Mesenchymal stem cell (in vitro differentiated cells and primary cell): ENCODE measurements around the gene UTP11.
A peak's percentile ranks its signal among the peaks of the same experiment; 100 is the strongest.

Experiments
- DNase-seq: peaks from one replicate; pipeline ENCODE4 v3.0.0-alpha.2; 2013
- H2AFZ ChIP-seq: one replicate; pipeline ENCODE4 v1.6.1; 2013; ENCODE audit warnings: low read depth, mild to moderate bottlenecking, control low read depth, inconsistent platforms, low read length, moderate library complexity
- H2AK5ac ChIP-seq: 2 replicates; pipeline ENCODE4 v1.6.1; 2013; ENCODE audit warnings: low read length, moderate library complexity, mild to moderate bottlenecking, inconsistent platforms; ENCODE audit not compliant: severe bottlenecking
- H2BK120ac ChIP-seq: one replicate; pipeline ENCODE4 v1.6.1; 2013; ENCODE audit warnings: low read depth, mild to moderate bottlenecking, inconsistent platforms, low read length, moderate library complexity
- H2BK12ac ChIP-seq, 2 experiments: one replicate each; pipeline ENCODE4 v1.6.1; 2013; ENCODE audit warnings: inconsistent platforms in 2 of 2, low read length in 2 of 2, mild to moderate bottlenecking in 2 of 2, moderate library complexity in 2 of 2, control low read depth in 1 of 2
- H2BK15ac ChIP-seq: one replicate; pipeline ENCODE4 v1.6.1; 2013; ENCODE audit warnings: mild to moderate bottlenecking, low read depth, inconsistent platforms; ENCODE audit not compliant: poor library complexity, severe bottlenecking
- H2BK5ac ChIP-seq: 2 replicates; pipeline ENCODE4 v1.6.1; 2013; ENCODE audit warnings: low read depth, mild to moderate bottlenecking, low read length, control low read depth, inconsistent platforms; ENCODE audit not compliant: poor library complexity, severe bottlenecking
- H3K14ac ChIP-seq, 2 experiments: one replicate each; pipeline ENCODE4 v1.6.1; 2013; ENCODE audit warnings: inconsistent platforms in 2 of 2, low read length in 2 of 2, control low read depth in 1 of 2, mild to moderate bottlenecking in 1 of 2, moderate library complexity in 1 of 2
- H3K18ac ChIP-seq, 2 experiments: one replicate each; pipeline ENCODE4 v1.6.1; 2013; ENCODE audit warnings: inconsistent platforms in 2 of 2, low read length in 2 of 2, control low read depth in 1 of 2, low read depth in 1 of 2, mild to moderate bottlenecking in 1 of 2
- H3K23ac ChIP-seq, 2 experiments: one replicate each; pipeline ENCODE4 v1.6.1; 2013; ENCODE audit warnings: inconsistent platforms in 2 of 2, low read length in 2 of 2, mild to moderate bottlenecking in 2 of 2, moderate library complexity in 2 of 2, control low read depth in 1 of 2
- H3K27ac ChIP-seq: 2 replicates; pipeline ENCODE4 v1.5.1; 2013; ENCODE audit warnings: mild to moderate bottlenecking, moderate library complexity, low read length, control low read depth, inconsistent platforms; ENCODE audit not compliant: poor library complexity, severe bottlenecking
- H3K27me3 ChIP-seq, 2 experiments: 2 replicates each; pipeline versions ENCODE4 v1.6.1 to v1.7.0; 2013; ENCODE audit warnings: low read length in 2 of 2, mild to moderate bottlenecking in 2 of 2, moderate library complexity in 2 of 2, control low read depth in 1 of 2, inconsistent platforms in 1 of 2; ENCODE audit not compliant: control insufficient read depth in 1 of 2, insufficient read depth in 1 of 2
- H3K36me3 ChIP-seq, 2 experiments: 2 replicates each; pipeline versions ENCODE4 v1.6.1 to v1.7.0; 2013; ENCODE audit warnings: low read length in 2 of 2, control low read depth in 1 of 2, inconsistent platforms in 1 of 2, low read depth in 1 of 2, mild to moderate bottlenecking in 1 of 2; ENCODE audit not compliant: insufficient read depth in 2 of 2, control insufficient read depth in 1 of 2
- H3K4ac ChIP-seq, 2 experiments: one replicate each; pipeline ENCODE4 v1.6.1; 2013; ENCODE audit warnings: inconsistent platforms in 2 of 2, low read length in 2 of 2, mild to moderate bottlenecking in 2 of 2, moderate library complexity in 2 of 2, control low read depth in 1 of 2, low read depth in 1 of 2
- H3K4me1 ChIP-seq: 2 replicates; pipeline ENCODE4 v1.6.1; 2013; ENCODE audit warnings: low read depth, low read length, control low read depth; ENCODE audit not compliant: control insufficient read depth, insufficient read depth
- H3K4me2 ChIP-seq: 2 replicates; pipeline ENCODE4 v1.6.1; 2013; ENCODE audit warnings: low read length, mild to moderate bottlenecking, inconsistent platforms; ENCODE audit not compliant: poor library complexity, severe bottlenecking
- H3K4me3 ChIP-seq, 2 experiments: 2 replicates each; pipeline versions ENCODE4 v1.5.1 to v1.7.0; 2013; ENCODE audit warnings: low read length in 2 of 2, mild to moderate bottlenecking in 2 of 2, control low read depth in 1 of 2, low read depth in 1 of 2; ENCODE audit not compliant: insufficient read depth in 1 of 2
- H3K79me1 ChIP-seq: replicated peaks from 2 replicates; pipeline ENCODE4 v1.6.1; 2013; ENCODE audit warnings: mild to moderate bottlenecking, control low read depth, low read length, inconsistent platforms; ENCODE audit not compliant: poor library complexity, severe bottlenecking
- H3K9ac ChIP-seq: 2 replicates; pipeline ENCODE4 v1.7.0; 2013; ENCODE audit warnings: mild to moderate bottlenecking, low read length, moderate library complexity
- H3K9me3 ChIP-seq: 2 replicates; pipeline ENCODE4 v1.7.0; 2013; ENCODE audit warnings: mild to moderate bottlenecking, low read length; ENCODE audit not compliant: control insufficient read depth
- H4K8ac ChIP-seq: one replicate; pipeline ENCODE4 v1.6.1; 2013; ENCODE audit warnings: inconsistent platforms, mild to moderate bottlenecking, low read length, moderate library complexity
- H4K91ac ChIP-seq: one replicate; pipeline ENCODE4 v1.6.1; 2013; ENCODE audit warnings: mild to moderate bottlenecking, low read length, inconsistent platforms
- WGBS: methylation state at CpG from one replicate; pipeline ENCODE4 v1.1.7; 2013; ENCODE audit warnings: mixed read lengths; 5-methylcytosine and 5-hydroxymethylcytosine counted together

UTP11 gene

DNA sequence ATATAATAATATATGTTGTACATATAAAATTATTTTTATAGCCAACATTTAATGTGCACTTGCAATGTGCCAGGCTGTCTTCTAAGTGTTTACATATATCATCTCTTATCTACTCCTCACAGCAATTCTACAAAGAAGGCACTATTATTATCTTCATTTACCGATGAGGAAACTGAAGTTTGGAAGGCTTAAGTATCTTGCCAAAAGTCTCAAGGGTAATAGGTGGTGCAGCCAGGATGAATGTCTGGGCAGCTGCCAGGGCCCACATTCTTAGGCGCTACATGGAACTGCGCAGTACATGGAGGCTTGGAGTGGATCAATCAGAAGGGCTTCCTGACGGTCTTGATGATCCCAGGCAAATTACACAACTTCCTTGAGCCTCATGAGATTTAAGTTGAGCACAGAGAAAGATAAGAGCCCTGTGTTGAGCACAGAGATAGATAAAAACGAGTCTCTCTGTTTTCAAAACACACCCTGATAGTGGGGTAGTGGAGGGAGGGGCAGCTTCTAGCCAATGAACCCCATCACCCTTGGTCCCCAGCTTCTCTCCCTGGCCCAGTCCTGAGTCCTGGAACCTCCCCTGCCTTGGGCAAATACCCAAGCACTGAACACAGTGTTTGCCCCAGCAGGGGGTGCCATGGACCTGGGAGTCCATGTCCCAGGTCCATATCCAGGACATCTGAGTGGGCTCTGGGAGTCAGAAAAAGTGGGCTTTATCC lies 24.8 kb downstream of the UTP11 start:
- H3K18ac ChIP-seq = no peak overlapping the region
- H3K23ac ChIP-seq = no peak overlapping the region

DNA sequence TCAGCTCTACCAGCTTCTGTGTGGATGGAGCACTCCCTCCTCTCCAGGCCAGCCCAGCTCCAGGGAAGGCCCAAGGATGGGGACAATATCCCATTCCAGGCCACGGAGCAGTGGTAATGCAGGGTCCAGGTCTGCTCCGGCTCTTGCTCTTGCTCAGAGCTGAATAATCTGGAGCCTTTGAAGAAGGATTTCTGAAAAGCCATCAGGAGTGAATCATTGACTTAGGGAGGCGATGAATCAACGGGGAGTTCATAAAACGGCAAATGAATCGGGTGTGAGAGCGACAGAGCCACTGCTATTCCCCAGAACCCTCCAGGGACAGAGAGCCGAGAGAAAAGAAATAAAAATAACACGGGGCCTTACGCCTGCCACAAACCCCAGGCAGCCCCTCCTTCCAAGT lies 26.3 kb downstream of the UTP11 start:
- no peak overlapping the region for H3K18ac ChIP-seq
- H3K27ac ChIP-seq = no peak overlapping the region
- no peak overlapping the region for H2BK15ac ChIP-seq
- H3K23ac ChIP-seq = no peak overlapping the region
- H4K91ac ChIP-seq = no peak overlapping the region
- whole genome bisulfite sequencing = 80% methylated on average over 10 of the region's 10 CpGs
- no peak overlapping the region for H2AFZ ChIP-seq
- no peak overlapping the region for H2AK5ac ChIP-seq
- H3K9ac ChIP-seq = no peak overlapping the region
- no peaks in the 10 kb centered on the region for H3K79me1 ChIP-seq
- H2BK12ac ChIP-seq = no peak overlapping the region
- no peak overlapping the region for H3K4me3 ChIP-seq
- H3K4me1 ChIP-seq = peaks cover 11% of the 10 kb centered on the region
- H3K4ac ChIP-seq = no peak overlapping the region
- peaks cover 45 to 47% of the 10 kb centered on the region in 2 experiments for H3K27me3 ChIP-seq
- no peaks in the 10 kb centered on the region for H3K36me3 ChIP-seq
- DNase-seq = no peak
- no peak overlapping the region for H2BK5ac ChIP-seq
- H3K9me3 ChIP-seq = no peaks in the 10 kb centered on the region
- H3K14ac ChIP-seq = no peak overlapping the region
- no peak overlapping the region for H2BK120ac ChIP-seq
- no peak overlapping the region for H4K8ac ChIP-seq
- peak overlapping the region; percentile 12 for H3K4me2 ChIP-seq

More for the DNA sequence above, 24.8 kb downstream of the UTP11 start:
- H3K9ac ChIP-seq = no peak overlapping the region
- H3K27me3 ChIP-seq = peaks cover 33% of the 10 kb centered on the region in 2 experiments
- no peak for DNase-seq
- no peak overlapping the region for H2AFZ ChIP-seq
- 94% methylated on average over 4 of the region's 5 CpGs for WGBS
- no peak overlapping the region for H2BK15ac ChIP-seq
- H3K9me3 ChIP-seq = no peaks in the 10 kb centered on the region
- H2BK5ac ChIP-seq = no peak overlapping the region
- no peak overlapping the region for H2AK5ac ChIP-seq
- no peak overlapping the region for H3K14ac ChIP-seq
- H4K8ac ChIP-seq = no peak overlapping the region
- no peak overlapping the region for H2BK120ac ChIP-seq
- no peaks in the 10 kb centered on the region for H3K79me1 ChIP-seq
- no peaks in the 10 kb centered on the region for H3K36me3 ChIP-seq
- H3K4ac ChIP-seq = no peak overlapping the region
- no peak overlapping the region for H2BK12ac ChIP-seq
- H3K4me1 ChIP-seq = peaks cover 11% of the 10 kb centered on the region
- no peak overlapping the region for H3K27ac ChIP-seq
- no peak overlapping the region for H4K91ac ChIP-seq
- H3K4me2 ChIP-seq = no peak overlapping the region
- H3K4me3 ChIP-seq = no peak overlapping the region

GRCh38 chr1:38039331-38040088 lies 27.0 kb downstream of the UTP11 start:
- H3K14ac ChIP-seq = no peak overlapping the region
- H4K8ac ChIP-seq = no peak overlapping the region
- H3K36me3 ChIP-seq = no peaks in the 10 kb centered on the region
- peaks cover 14% of the 10 kb centered on the region for H3K4me1 ChIP-seq
- no peak overlapping the region for H2BK120ac ChIP-seq
- no peak overlapping the region for H3K4me2 ChIP-seq
- H4K91ac ChIP-seq = no peak overlapping the region
- no peaks in the 10 kb centered on the region for H3K79me1 ChIP-seq
- H3K9ac ChIP-seq = no peak overlapping the region
- H2BK15ac ChIP-seq = no peak overlapping the region
- no peak overlapping the region for H3K18ac ChIP-seq
- no peak overlapping the region for H3K23ac ChIP-seq
- H2BK12ac ChIP-seq = no peak overlapping the region
- WGBS = 97% methylated on average over 15 of the region's 17 CpGs
- H3K4me3 ChIP-seq = no peak overlapping the region
- H2AFZ ChIP-seq = no peak overlapping the region
- H3K4ac ChIP-seq = no peak overlapping the region
- H3K9me3 ChIP-seq = no peaks in the 10 kb centered on the region
- no peak for DNase-seq
- no peak overlapping the region for H2BK5ac ChIP-seq
- H3K27me3 ChIP-seq = peaks cover 47 to 54% of the 10 kb centered on the region in 2 experiments
- no peak overlapping the region for H2AK5ac ChIP-seq
- no peak overlapping the region for H3K27ac ChIP-seq
